Sigmoid colon (tissue), 7 donors: ENCODE results near the gene INKA1. TPM values are rescaled to one million over a fixed set of nuclear protein-coding genes. Genes with fewer than 3 reads are reported as not detected.

ENCODE experiments used
- DNase-seq: peaks from one replicate; pipeline ENCODE4 v3.0.0-alpha.2; 2019
- H3K27ac ChIP-seq, 4 donors: fragments of 200-600 bp; sonication (generic); one replicate each; pipeline ENCODE4 v1.5.1; 2016 to 2019; ENCODE audit warnings: mild to moderate bottlenecking in 1 of 4
- H3K27me3 ChIP-seq, 3 donors: fragments of 200-600 bp; sonication (generic); one replicate each; pipeline ENCODE4 v1.5.1; 2019; ENCODE audit warnings: mild to moderate bottlenecking in 1 of 3
- H3K36me3 ChIP-seq, 4 donors: fragments of 200-600 bp; sonication (generic); one replicate each; pipeline ENCODE4 v1.5.1; 2016 to 2019
- H3K4me1 ChIP-seq, 4 donors: fragments of 200-600 bp; sonication (generic); one replicate each; pipeline ENCODE4 v1.5.1; 2017 to 2019
- H3K4me3 ChIP-seq, 4 donors: fragments of 200-600 bp; sonication (generic); one replicate each; pipeline ENCODE4 v1.5.1; 2017 to 2019; ENCODE audit warnings: mild to moderate bottlenecking in 2 of 4, moderate library complexity in 1 of 4
- H3K9me3 ChIP-seq, 4 donors: fragments of 200-600 bp in 3 of 4; sonication (generic) in 3 of 4; one replicate each; pipeline versions ENCODE4 v1.5.1 to v1.6.1; 2013 to 2019
- CTCF ChIP-seq, 4 experiments: fragments of 450-650 bp in 3 of 4; fragments of 200-600 bp in 1 of 4; IDR thresholded peaks; one replicate each; pipeline ENCODE4 v1.5.1; 2016 to 2019; ENCODE audit warnings: antibody characterized with exemption in 4 of 4, mild to moderate bottlenecking in 3 of 4, moderate library complexity in 2 of 4
- EP300 ChIP-seq, 4 donors: sonication (generic); formaldehyde crosslinking; IDR thresholded peaks; one replicate each; pipeline ENCODE4 v1.6.1; 2017; ENCODE audit warnings: antibody characterized with exemption in 4 of 4
- POLR2A ChIP-seq, 2 donors: fragments of 450-650 bp; IDR thresholded peaks; one replicate each; pipeline ENCODE4 v1.6.1; 2016; ENCODE audit warnings: antibody characterized with exemption in 2 of 2, mild to moderate bottlenecking in 2 of 2, moderate library complexity in 2 of 2
- POLR2AphosphoS5 ChIP-seq, 4 donors: sonication (generic); formaldehyde crosslinking; IDR thresholded peaks; one replicate each; pipeline ENCODE4 v1.6.1; 2017; ENCODE audit warnings: antibody characterized with exemption in 4 of 4
- WGBS, 2 donors: extraction: QIAGEN DNeasy Blood & Tissue Kit; methylation state at CpG; one replicate each; pipeline ENCODE4 v1.1.7; 2013; 5-methylcytosine and 5-hydroxymethylcytosine counted together
- intact Hi-C: fragments of 100-400 bp; cut with DNase I; formaldehyde crosslinking; loops from one replicate; pipeline ENCODE4 v1.15.1; 2023
- polyA plus RNA-seq, 3 donors: library from polyadenylated mRNA; stranded (reverse); fragments of 200-250 nt; gene quantifications; one replicate each; pipeline ENCODE4 v1.2.3, GENCODE V29; 2013
- total RNA-seq, 4 donors: library from RNA; depleted of rRNA; stranded (reverse); fragments of >200 nt; gene quantifications; one replicate each; pipeline ENCODE4 v1.1.0, GENCODE V29; 2016
- donor health status: healthy with polysubstance abuse.
- donor health status: Bipolar disorder and iron deficiency.
- donor health status: healthy.

INKA1 gene
- total and polyA plus RNA-seq, 7 donors: 0.60 to 5.0 (median 3.7) TPM; not detected in 1

- Histone ChIP-seq H3K4me3 (no peak overlapping the region), H3K9me3 (no peaks in the 10 kb centered on the region), H3K4me1 (peaks cover 0 to 20% (median 3%) of the 10 kb centered on the region in 4 donors), H3K27me3 (no peaks in the 10 kb centered on the region), H3K27ac (no peak overlapping the region), H3K36me3 (no peaks in the 10 kb centered on the region)
- no peak for TF ChIP-seq POLR2AphosphoS5 (IDR thresholded peaks at IDR 0.05)
- no peak for TF ChIP-seq POLR2A (IDR thresholded peaks at IDR 0.05)
- TF ChIP-seq CTCF (IDR thresholded peaks at IDR 0.05): no peak
- no peak for TF ChIP-seq EP300 (IDR thresholded peaks at IDR 0.05)
- WGBS, 2 donors: 48 to 49% methylated on average over 1 of the region's 1 CpG
- no peak for DNase-seq
- intact Hi-C loops: no loop called here
These were observed 43.8 kb upstream of the INKA1 start for GRCh38 chr3:49759226-49759625.

GRCh38 chr3:49761661-49762060, 41.4 kb upstream of the INKA1 start:
- no peak overlapping the region for H3K4me3 ChIP-seq
- H3K27me3 ChIP-seq: no peaks in the 10 kb centered on the region
- H3K36me3 ChIP-seq: no peaks in the 10 kb centered on the region
- no peak overlapping the region for H3K27ac ChIP-seq
- TF ChIP-seq EP300 (IDR thresholded peaks at IDR 0.05) (no peak), POLR2AphosphoS5 (IDR thresholded peaks at IDR 0.05) (no peak), POLR2A (IDR thresholded peaks at IDR 0.05) (no peak), CTCF (IDR thresholded peaks at IDR 0.05) (no peak)
- peaks cover 0 to 8% (median 0%) of the 10 kb centered on the region in 4 donors for H3K4me1 ChIP-seq
- no peak for DNase-seq
- 91 to 95% methylated on average over 3 of the region's 3 CpGs for WGBS, 2 donors
- intact Hi-C loops: no loop called here
- H3K9me3 ChIP-seq: no peaks in the 10 kb centered on the region

GRCh38 chr3:49763981-49764380, 39.1 kb upstream of the INKA1 start:
- intact Hi-C loops: no loop called here
- WGBS, 2 donors: 98 to 99% methylated on average over 4 of the region's 4 CpGs
- TF ChIP-seq POLR2A (IDR thresholded peaks at IDR 0.05) (no peak), CTCF (IDR thresholded peaks at IDR 0.05) (no peak), EP300 (IDR thresholded peaks at IDR 0.05) (no peak), POLR2AphosphoS5 (IDR thresholded peaks at IDR 0.05) (no peak)
- H3K27ac ChIP-seq: no peak overlapping the region
- no peaks in the 10 kb centered on the region for H3K4me1 ChIP-seq
- DNase-seq: no peak
- H3K27me3 ChIP-seq: no peaks in the 10 kb centered on the region
- H3K4me3 ChIP-seq: no peak overlapping the region
- H3K9me3 ChIP-seq: no peaks in the 10 kb centered on the region
- H3K36me3 ChIP-seq: no peaks in the 10 kb centered on the region

GRCh38 chr3:49769286-49769915, 33.7 kb upstream of the INKA1 start:
- Histone ChIP-seq H3K36me3 (peaks cover 0 to 10% (median 3%) of the 10 kb centered on the region in 4 donors), H3K4me1 (peaks cover 0 to 7% (median 4%) of the 10 kb centered on the region in 4 donors), H3K4me3 (no peak overlapping the region), H3K27ac (no peak overlapping the region), H3K27me3 (no peaks in the 10 kb centered on the region), H3K9me3 (no peaks in the 10 kb centered on the region)
- DNase-seq: no peak
- intact Hi-C loops: no loop called here
- TF ChIP-seq EP300 (IDR thresholded peaks at IDR 0.05) (no peak), CTCF (IDR thresholded peaks at IDR 0.05) (no peak), POLR2A (IDR thresholded peaks at IDR 0.05) (no peak), POLR2AphosphoS5 (IDR thresholded peaks at IDR 0.05) (no peak)
- 91 to 94% methylated on average over 3 of the region's 3 CpGs for WGBS, 2 donors

GRCh38 chr3:49769926-49770325, 33.1 kb upstream of the INKA1 start:
- peaks cover 0 to 13% (median 9%) of the 10 kb centered on the region in 4 donors for H3K4me1 ChIP-seq
- DNase-seq: no peak

More at GRCh38 chr3:49769926-49770325, 33.1 kb upstream of the INKA1 start:
- Histone ChIP-seq H3K27ac (no peak overlapping the region), H3K4me3 (no peak overlapping the region), H3K36me3 (peaks cover 0 to 10% (median 3%) of the 10 kb centered on the region in 4 donors), H3K9me3 (no peaks in the 10 kb centered on the region), H3K27me3 (no peaks in the 10 kb centered on the region)
- intact Hi-C loops: no loop called here
- TF ChIP-seq CTCF (IDR thresholded peaks at IDR 0.05): no peak
- TF ChIP-seq EP300 (IDR thresholded peaks at IDR 0.05): no peak
- no peak for TF ChIP-seq POLR2A (IDR thresholded peaks at IDR 0.05)
- no peak for TF ChIP-seq POLR2AphosphoS5 (IDR thresholded peaks at IDR 0.05)
